HG02623 (cell line): ENCODE results near the gene RPS6KL1.

Source experiments
- ATAC-seq: cut with Tn5 transposase; IDR thresholded peaks from one replicate; pipeline ENCODE4 v1.9.1; 2021; ENCODE audit warnings: moderate library complexity; ENCODE audit not compliant: unreplicated experiment

RPS6KL1 gene

DNA sequence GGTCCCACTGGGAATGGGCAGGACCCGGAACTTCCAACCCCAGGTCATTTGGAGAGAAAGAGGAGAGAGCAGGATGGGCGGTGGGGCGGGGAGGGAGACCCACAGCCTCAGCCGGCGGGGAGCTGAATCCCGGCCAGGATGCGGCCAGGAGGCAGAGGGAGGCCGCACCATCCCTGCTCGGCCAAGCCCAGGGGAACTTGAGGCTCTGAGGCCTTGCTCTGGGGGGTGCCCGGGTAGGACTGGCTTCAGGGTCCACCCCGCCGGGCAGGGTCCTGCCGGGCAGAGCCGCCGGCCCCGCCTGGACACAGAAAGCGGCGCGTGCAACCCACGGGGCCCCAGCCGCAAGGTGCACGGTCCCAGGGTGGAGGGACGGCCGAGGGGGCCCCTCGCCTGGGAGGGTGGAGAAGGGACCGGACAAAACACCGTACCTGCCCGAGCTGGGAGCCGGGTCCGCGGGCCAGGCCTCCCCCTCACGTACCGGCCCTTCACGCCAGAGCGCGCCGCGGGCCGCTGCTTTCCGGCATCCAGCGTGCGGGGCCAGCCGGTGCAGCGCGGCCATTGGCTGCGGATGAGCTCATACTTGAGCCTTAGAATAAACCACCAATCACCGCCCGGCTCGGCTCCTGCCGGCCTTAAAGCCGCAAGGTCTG lies at the start of gene RPS6KL1:
RPS6KL1 (minus strand) TSS at position 509 of the 650 bp plus-strand sequence. CDS start 1,719 bp downstream, outside the sequence.
- peak; percentile 64 for ATAC-seq

DNA sequence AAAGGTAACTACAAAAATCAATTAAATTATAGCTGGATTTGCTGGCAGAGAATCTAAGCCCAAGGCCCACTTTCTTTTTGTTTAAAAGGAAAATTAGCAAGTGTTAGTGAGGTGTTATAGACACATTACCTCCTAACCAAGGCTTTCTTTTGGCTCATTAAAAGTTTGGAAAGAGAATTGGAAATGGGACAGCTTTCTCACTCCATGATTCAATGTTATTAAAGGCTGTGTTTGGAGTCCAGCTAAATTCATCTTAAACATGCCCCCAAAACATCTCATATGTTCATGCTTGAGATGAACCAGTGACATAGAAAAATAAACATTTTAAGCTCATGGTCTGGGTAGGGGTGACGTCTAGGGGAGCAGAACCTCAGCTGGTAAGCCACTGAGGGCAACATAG lies 45.8 kb upstream of the RPS6KL1 start:
- no peak for ATAC-seq

DNA sequence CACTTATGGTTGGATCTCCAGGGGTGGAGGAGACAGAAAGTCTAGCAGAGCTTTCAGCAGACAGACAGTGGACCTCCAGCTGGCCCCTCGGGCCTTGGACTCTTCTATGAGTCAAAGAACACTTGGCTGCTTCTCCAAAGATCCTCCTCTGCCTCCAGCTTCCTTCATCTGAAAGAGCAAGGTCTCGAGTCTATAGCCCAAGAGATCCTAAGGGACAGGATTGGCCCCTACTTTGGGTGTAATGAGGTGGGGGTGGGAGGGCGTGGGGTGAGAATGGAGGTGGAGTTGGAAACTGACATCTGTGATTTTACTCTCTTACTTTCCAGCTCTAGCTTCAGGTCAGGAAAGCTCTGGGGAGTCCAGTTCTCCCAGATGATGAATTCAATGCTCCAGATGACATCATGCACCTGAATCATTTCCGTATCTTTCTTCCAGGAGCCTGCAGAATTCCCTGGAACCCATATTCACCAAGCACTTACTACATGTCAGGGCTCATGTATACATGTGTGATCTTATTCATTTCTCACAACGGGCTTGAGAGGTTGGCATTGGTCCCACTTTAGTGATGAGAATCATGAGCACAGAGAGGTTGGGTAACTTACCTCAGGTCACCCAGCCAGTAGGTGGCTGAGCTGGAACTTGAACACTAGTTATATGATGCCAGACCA lies 42.6 kb upstream of the RPS6KL1 start:
- no peak for ATAC-seq

GRCh38 chr14:74964787-74965485 lies 41.9 kb upstream of the RPS6KL1 start:
- no peak for ATAC-seq

DNA sequence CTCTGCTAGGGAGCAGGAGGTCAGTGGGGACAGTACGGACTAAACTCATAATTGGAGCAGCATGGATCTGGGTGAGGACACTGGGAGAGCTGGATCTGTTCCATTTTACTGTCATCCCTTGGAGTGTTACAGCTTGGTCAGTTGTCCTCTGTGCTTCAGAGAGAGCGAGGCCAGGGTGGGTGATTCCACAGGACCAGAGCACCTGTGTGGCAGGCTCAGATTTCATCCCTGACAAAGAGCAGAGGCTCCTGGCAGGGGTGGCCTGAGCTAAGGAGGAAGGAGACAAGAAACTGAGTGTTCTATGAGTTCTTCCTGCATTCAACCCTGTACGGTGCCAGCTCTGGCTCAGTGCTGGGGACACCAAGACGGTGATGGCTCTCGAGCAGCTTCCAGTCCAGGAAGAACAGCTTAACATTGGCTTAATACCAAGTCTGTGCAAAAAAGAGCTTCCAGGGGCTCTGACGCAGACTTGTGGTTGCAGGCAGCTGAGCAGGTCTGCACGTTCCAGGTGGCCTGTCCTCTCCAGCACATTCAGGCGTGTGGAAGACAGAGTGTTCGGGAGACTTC lies 40.7 kb upstream of the RPS6KL1 start:
- ATAC-seq = no peak

DNA sequence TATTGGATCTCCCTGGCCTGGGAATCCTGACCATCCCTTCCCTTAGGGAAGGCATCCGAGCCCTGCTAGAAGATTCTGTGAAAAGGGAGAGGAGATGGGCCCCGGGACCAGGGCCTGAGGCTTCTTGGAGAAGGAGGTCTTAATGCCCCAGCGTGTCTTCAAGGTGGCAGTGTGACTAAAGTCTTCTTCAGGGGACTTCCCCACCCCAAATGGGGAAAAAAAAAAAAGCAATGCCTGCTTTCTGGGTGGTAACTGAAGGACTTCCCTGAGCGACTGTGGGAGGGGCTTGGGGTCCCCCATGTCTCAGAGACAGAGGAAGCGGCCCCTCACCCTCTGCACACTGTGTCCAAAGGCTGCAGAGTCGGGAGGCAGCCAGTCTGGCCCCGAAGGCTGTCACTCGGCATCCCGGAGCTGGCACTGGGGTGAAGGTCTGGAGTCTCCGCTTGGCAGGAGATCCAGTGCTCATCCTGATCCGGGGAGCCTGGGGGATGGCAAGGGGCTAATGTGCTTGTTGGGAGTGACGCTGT lies 40.2 kb upstream of the RPS6KL1 start:
- ATAC-seq = no peak

- no peak for ATAC-seq
Measured at GRCh38 chr14:74962493-74962892, 39.4 kb upstream of the RPS6KL1 start.

GRCh38 chr14:74962046-74962445 lies 39.0 kb upstream of the RPS6KL1 start:
- no peak for ATAC-seq

DNA sequence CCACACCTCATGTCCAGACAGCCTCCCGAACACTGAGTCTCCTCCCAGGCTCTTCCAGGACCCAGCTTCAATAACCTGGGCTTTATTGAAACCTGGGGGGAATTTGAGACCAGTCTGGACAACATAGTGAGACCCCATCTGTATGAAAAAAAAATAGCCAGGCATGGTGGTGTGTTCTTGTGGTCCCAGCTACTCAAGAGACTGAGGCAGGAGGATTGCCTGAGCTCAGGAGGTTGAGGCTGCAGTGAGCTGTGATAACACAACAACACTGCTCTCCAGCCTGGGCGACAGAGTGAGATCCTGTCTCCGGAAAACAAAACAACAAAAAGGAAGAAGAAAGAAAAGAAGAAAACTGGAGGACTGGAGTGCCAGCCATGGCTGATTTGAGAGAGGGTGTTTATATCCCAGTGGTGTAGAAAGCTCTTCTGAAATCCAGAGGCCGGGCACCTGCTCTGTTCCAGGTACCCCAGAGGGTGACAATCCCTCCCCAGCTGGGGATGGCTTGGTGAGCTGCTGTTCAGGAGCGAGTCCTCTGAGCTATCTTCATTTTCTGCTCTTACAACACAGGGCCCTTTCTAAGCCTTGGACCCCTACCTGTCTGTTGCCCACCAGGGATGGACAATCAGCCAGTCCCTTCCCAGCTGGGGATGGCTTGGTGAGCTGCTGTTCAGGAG lies 38.3 kb upstream of the RPS6KL1 start:
- no peak for ATAC-seq

GRCh38 chr14:74960736-74961135 lies 37.7 kb upstream of the RPS6KL1 start:
- ATAC-seq = no peak

GRCh38 chr14:74959596-74960180 lies 36.6 kb upstream of the RPS6KL1 start:
- ATAC-seq = no peak

DNA sequence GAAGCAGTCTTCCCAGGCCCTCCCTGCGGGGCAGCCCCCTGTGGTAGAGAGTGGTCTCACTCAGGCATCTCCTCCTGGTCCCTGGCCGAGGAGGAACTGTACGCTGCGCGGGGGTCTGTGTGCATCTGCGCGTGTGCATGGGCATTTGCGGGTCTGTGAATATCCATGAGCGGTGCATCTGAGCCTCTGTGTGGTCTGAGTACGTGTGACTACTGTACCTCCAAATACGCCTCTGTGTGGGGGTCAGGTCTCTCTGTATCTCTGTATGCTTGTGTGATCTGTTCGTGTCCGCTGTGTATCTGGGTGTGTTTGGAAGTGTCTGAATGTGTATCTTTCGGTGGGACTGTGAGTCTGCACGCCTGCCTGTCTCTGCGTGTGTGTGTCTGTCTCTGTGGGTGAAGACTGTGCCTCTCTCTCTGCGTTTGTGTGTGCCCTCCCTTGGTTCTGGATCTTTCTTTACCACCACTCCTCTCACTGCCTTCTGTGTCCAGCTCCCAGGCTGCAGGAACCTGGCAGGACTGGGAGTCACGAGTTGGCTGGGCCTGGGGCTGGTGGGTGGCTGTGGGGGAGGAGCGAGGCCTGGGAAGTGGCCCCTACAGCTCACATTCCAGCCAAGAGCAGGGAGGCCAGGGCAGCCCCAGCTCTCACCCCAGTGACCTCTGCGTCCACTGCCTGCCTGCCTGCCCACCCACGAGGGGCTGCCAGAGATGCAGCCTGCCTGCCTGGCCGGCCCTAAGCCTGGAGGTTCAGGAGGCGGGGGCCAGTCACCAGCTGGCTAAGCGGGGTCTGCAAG lies 33.4 kb upstream of the RPS6KL1 start:
- ATAC-seq = no peak

DNA sequence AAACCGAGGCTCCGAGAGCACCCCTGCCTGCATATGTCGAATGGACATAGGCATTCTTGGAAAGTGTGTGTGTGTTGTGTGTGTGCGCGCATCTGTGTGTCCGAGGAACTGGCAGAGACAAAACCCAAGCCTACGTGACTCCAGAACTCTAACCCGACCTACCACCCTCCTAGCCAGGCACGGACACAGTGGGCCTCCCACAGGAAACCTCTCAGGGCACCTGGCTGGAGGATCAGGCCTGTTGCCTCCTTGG lies 32.9 kb upstream of the RPS6KL1 start:
- ATAC-seq = no peak

GRCh38 chr14:74955229-74956026 lies 32.4 kb upstream of the RPS6KL1 start, which contains the start of gene PGF:
TSS of gene PGF (minus strand) at chr14:74955597. CDS start at chr14:74955242, 355 bp downstream.
- no peak for ATAC-seq

DNA sequence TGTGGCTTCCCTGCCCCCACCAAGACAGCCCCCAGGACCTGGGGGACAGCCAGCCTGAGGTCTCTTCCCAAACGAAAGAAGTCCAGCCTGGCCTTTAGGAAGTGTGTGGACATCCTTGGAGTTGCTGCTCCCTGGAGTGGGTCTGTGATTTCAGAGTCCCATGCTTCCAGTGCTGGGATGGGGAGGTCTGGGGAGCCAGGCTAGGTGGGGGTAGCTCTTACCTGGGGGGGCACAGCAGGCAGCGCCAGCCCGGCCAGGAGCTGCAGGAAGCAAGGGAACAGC lies 31.8 kb upstream of the RPS6KL1 start:
- no peak for ATAC-seq

DNA sequence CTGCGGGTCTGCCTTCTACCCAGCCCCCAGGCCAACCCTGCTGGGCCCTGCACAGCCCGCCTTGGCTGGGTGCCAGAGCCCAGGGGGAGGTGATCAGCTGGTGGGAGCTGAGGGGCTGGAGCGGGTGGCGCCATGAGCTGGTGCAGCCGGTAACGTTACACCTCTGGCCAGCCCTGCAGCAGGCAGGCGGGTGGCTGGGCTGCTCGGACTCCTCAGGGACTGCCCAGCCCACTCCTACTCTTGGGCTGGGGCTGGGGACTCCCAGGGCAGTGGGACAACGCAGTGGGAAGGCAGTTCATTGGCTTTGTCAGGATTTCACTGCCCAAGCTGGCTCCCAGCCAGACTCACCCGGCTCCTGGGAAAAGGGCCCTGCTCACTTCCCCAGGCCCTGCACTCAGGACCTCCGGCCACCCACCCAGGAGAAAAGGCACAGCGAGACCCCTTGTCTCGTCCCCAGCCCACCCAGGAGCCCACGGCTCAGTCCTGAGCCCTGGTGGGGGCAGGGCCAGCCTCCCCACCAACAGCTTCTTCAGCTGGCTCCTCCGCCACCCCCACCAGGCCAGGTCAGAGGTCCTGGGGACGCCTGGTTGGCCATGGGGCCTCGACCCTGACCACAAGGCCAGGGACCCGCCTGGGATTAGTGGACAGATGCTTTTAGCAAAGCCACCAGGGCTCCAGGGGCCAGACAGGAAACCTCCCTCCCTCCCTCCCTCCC lies 31.3 kb upstream of the RPS6KL1 start:
- no peak for ATAC-seq

- ATAC-seq = no peak
Measured at GRCh38 chr14:74953686-74954085, 30.6 kb upstream of the RPS6KL1 start.

GRCh38 chr14:74952697-74953484 lies 29.8 kb upstream of the RPS6KL1 start:
- no peak for ATAC-seq
